ENCODE data around the gene TRIO. TPM values are rescaled to one million over a fixed set of nuclear protein-coding genes. Genes with fewer than 3 reads are reported as not detected.

Gene TRIO
- polyA plus RNA-seq, 3 donors = 1.7 to 45.8 (median 2.1) TPM

DNA sequence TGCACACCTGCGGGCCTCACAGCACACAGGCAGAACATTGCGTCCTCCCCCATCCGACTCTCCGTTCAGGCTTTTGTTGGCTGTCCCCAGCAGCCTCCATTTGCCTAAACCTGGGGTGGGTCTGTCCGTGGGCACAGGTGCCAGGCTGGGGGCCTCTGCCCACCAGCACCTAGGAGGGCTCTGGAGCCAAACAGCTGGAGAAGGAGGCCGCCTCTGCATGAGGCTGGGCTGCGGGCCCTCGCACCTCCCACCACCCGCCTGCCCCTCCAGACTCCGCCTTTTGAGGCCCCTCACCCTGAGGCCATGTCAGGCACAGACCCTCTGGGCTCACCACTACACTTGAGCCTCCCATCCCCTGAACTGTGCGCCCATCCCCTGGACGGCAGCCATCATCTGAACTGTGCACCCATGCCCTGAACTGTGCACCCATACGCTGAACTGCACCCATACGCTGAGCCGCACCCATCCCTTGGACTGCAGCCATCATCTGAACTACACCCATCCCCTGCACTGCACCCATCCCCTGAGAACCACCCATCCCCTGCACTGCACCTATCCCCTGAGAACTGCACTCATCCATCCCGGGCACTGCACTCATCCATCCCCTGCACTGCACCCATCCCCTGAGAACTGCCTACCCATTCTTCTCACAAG is 340.5 kb downstream of the TRIO start:
- Histone ChIP-seq H3K4me1 (ENCODE audit: control insufficient read depth in 1 of 2, insufficient read depth in 2 of 2, low read length in 2 of 2) (peaks cover 4 to 9% of the 10 kb centered on the region in 2 donors), H3K27me3 (ENCODE audit: control insufficient read depth in 2 of 2, insufficient read depth in 2 of 2, low read length in 2 of 2) (no peaks in the 10 kb centered on the region), H3K9me3 (replicated peaks in 1 of 2; ENCODE audit: control insufficient read depth in 1 of 2, insufficient read depth in 1 of 2, low read length in 2 of 2) (no peaks in the 10 kb centered on the region), H3K36me3 (replicated peaks in 1 of 2; ENCODE audit: control insufficient read depth in 1 of 2, insufficient read depth in 2 of 2, low read length in 2 of 2) (peaks cover 65 to 93% of the 10 kb centered on the region in 2 donors), H3K27ac (ENCODE audit: low read depth in 1 of 2, low read length in 2 of 2) (no peak overlapping the region), H3K4me2 (replicated peaks; ENCODE audit: extremely low read depth, low read length, poor library complexity, severe bottlenecking) (no peak overlapping the region), H2AFZ (ENCODE audit: insufficient read depth, low read depth, low read length, poor library complexity, severe bottlenecking) (no peak overlapping the region), H3K4me3 (replicated peaks in 1 of 3; ENCODE audit: low read depth in 2 of 3, low read length in 3 of 3) (no peak overlapping the region), H3K79me2 (ENCODE audit: insufficient read depth, low read length) (peaks cover 4% of the 10 kb centered on the region), H3K9ac (ENCODE audit: insufficient read depth, low read length, poor library complexity, severe bottlenecking) (no peak overlapping the region), H4K20me1 (ENCODE audit: insufficient read depth, low read length) (no peaks in the 10 kb centered on the region)
- peaks cover 68 to 82% of the 10 kb centered on the region in 2 donors for H3K36me3 Mint-ChIP-seq
- intact Hi-C loops (cut with micrococcal nuclease) = no loop called here
- peaks cover 0 to 2% (median 0%) of the 10 kb centered on the region in 3 donors for H3K27me3 Mint-ChIP-seq (ENCODE audit: low read depth in 3 of 3)
- H3K4me3 Mint-ChIP-seq = no peak overlapping the region
- TF ChIP-seq, protein P1, sequence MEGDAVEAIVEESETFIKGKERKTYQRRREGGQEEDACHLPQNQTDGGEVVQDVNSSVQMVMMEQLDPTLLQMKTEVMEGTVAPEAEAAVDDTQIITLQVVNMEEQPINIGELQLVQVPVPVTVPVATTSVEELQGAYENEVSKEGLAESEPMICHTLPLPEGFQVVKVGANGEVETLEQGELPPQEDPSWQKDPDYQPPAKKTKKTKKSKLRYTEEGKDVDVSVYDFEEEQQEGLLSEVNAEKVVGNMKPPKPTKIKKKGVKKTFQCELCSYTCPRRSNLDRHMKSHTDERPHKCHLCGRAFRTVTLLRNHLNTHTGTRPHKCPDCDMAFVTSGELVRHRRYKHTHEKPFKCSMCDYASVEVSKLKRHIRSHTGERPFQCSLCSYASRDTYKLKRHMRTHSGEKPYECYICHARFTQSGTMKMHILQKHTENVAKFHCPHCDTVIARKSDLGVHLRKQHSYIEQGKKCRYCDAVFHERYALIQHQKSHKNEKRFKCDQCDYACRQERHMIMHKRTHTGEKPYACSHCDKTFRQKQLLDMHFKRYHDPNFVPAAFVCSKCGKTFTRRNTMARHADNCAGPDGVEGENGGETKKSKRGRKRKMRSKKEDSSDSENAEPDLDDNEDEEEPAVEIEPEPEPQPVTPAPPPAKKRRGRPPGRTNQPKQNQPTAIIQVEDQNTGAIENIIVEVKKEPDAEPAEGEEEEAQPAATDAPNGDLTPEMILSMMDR (IDR thresholded peaks at IDR 0.05) = no peak
- DNase-seq = no peak
- peaks cover 10% of the 10 kb centered on the region for H3K4me1 Mint-ChIP-seq
- H3K9me3 Mint-ChIP-seq = peaks cover 0 to 6% (median 0%) of the 10 kb centered on the region in 7 donors
- peak overlapping the region in 1 of 7 donors; percentile 46 for H3K27ac Mint-ChIP-seq
- 98% methylated on average over 15 of the region's 16 CpGs for WGBS (ENCODE audit: insufficient coverage)

DNA sequence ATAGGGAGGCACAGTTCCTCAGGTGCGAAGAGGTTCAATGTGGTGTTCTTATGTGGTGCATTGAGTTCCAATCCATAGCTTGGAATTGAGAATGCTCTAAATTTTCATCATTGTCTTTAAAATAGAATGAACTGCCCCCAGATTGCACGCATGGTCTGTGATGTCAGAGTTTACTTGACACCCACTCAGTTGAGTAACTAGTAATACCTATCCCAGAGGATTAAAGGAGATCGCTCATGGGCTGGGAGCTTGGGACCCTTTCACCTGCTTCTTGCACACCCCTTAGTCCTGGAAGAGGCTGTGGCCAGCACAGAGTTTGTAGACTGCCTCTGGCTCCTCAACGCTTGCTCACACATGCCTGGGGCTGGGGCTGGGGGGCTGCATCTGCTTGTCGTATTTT is 343.3 kb downstream of the TRIO start:
- peaks cover 35% of the 10 kb centered on the region for H3K4me1 Mint-ChIP-seq
- no peak overlapping the region for H2AFZ ChIP-seq (ENCODE audit: insufficient read depth, low read depth, low read length, poor library complexity, severe bottlenecking)
- H3K4me3 ChIP-seq (replicated peaks in 1 of 3; ENCODE audit: low read depth in 2 of 3, low read length in 3 of 3) = no peak overlapping the region
- intact Hi-C loops (cut with micrococcal nuclease) = no loop called here
- TF ChIP-seq, protein P1 (IDR thresholded peaks at IDR 0.05) = no peak
- H3K9me3 ChIP-seq (replicated peaks in 1 of 2; ENCODE audit: control insufficient read depth in 1 of 2, insufficient read depth in 1 of 2, low read length in 2 of 2) = no peaks in the 10 kb centered on the region
- H3K27me3 Mint-ChIP-seq (ENCODE audit: low read depth in 3 of 3) = peaks cover 0 to 2% (median 0%) of the 10 kb centered on the region in 3 donors
- no peak overlapping the region for H3K27ac ChIP-seq (ENCODE audit: low read depth in 1 of 2, low read length in 2 of 2)
- no peak overlapping the region for H3K4me2 ChIP-seq (replicated peaks; ENCODE audit: extremely low read depth, low read length, poor library complexity, severe bottlenecking)
- peaks cover 4% of the 10 kb centered on the region for H3K79me2 ChIP-seq (ENCODE audit: insufficient read depth, low read length)
- no peak overlapping the region for H3K4me3 Mint-ChIP-seq
- H3K9ac ChIP-seq (ENCODE audit: insufficient read depth, low read length, poor library complexity, severe bottlenecking) = no peak overlapping the region
- DNase-seq = no peak
- H3K36me3 ChIP-seq (replicated peaks in 1 of 2; ENCODE audit: control insufficient read depth in 1 of 2, insufficient read depth in 2 of 2, low read length in 2 of 2) = peaks cover 47 to 68% of the 10 kb centered on the region in 2 donors
- H3K36me3 Mint-ChIP-seq = peaks cover 46 to 63% of the 10 kb centered on the region in 2 donors
- 100% methylated on average over 1 of the region's 5 CpGs for WGBS (ENCODE audit: insufficient coverage)
- H3K4me1 ChIP-seq (ENCODE audit: control insufficient read depth in 1 of 2, insufficient read depth in 2 of 2, low read length in 2 of 2) = peaks cover 29 to 34% of the 10 kb centered on the region in 2 donors
- H3K9me3 Mint-ChIP-seq = peaks cover 0 to 6% (median 0%) of the 10 kb centered on the region in 7 donors
- peak overlapping the region in 2 of 7 donors; percentile 25 to 83 for H3K27ac Mint-ChIP-seq
- no peaks in the 10 kb centered on the region for H3K27me3 ChIP-seq (ENCODE audit: control insufficient read depth in 2 of 2, insufficient read depth in 2 of 2, low read length in 2 of 2)
- no peaks in the 10 kb centered on the region for H4K20me1 ChIP-seq (ENCODE audit: insufficient read depth, low read length)

All from CD14-positive monocyte (primary cell).